GM18498 (cell line): ENCODE results near the gene THRA.
A peak's percentile ranks its signal among the peaks of the same experiment; 100 is the strongest.

Source experiments
- ATAC-seq: cut with Tn5 transposase; IDR thresholded peaks from one replicate; pipeline ENCODE4 v1.9.1; 2021; ENCODE audit warnings: mild to moderate bottlenecking, moderate library complexity; ENCODE audit not compliant: unreplicated experiment

THRA gene

GRCh38 chr17:40062329-40063186 lies at the start of gene THRA:
Gene THRA, plus strand, starts transcription at chr17:40062965. Its CDS starts 11,524 bp downstream, at chr17:40074489.
- peak; percentile 84 for ATAC-seq

GRCh38 chr17:40014375-40014980 lies 48.3 kb upstream of the THRA start:
- ATAC-seq = no peak

- no peak for ATAC-seq
Measured at GRCh38 chr17:40015005-40015997, 47.5 kb upstream of the THRA start, which contains the start of gene CSF3. Gene CSF3, plus strand, starts transcription at chr17:40015440. Its CDS starts 35 bp downstream, at chr17:40015475.

GRCh38 chr17:40015998-40016985 lies 46.5 kb upstream of the THRA start:
- no peak for ATAC-seq

GRCh38 chr17:40017422-40018080 lies 45.2 kb upstream of the THRA start:
- no peak for ATAC-seq

GRCh38 chr17:40018211-40019121 lies 44.3 kb upstream of the THRA start:
- no peak for ATAC-seq

GRCh38 chr17:40019140-40019991 lies 43.4 kb upstream of the THRA start:
- ATAC-seq = no peak

- no peak for ATAC-seq
Measured at GRCh38 chr17:40020146-40020545, 42.6 kb upstream of the THRA start.

GRCh38 chr17:40021451-40021971 lies 41.3 kb upstream of the THRA start:
- no peak for ATAC-seq

- no peak for ATAC-seq
Measured at GRCh38 chr17:40022497-40022896, 40.3 kb upstream of the THRA start.

- no peak for ATAC-seq
Measured at GRCh38 chr17:40022961-40023541, 39.7 kb upstream of the THRA start.

- no peak for ATAC-seq
Measured at GRCh38 chr17:40023590-40024292, 39.0 kb upstream of the THRA start.

- ATAC-seq = no peak
Measured at GRCh38 chr17:40024901-40025300, 37.9 kb upstream of the THRA start.

- ATAC-seq = no peak
Measured at GRCh38 chr17:40025559-40025958, 37.2 kb upstream of the THRA start.

GRCh38 chr17:40025991-40026815 lies 36.6 kb upstream of the THRA start:
- no peak for ATAC-seq
